Suprapubic skin (tissue), 4 donors: Measurements from ENCODE around the gene NR2F2.

Experiments
- CTCF ChIP-seq, 2 donors: fragments of 200-600 bp in 1 of 2; fragments of 450-650 bp in 1 of 2; sonication (generic) in 1 of 2; IDR thresholded peaks; one replicate each; pipeline ENCODE4 v1.5.1; 2016 to 2019; ENCODE audit warnings: antibody characterized with exemption in 2 of 2, mild to moderate bottlenecking in 1 of 2, moderate library complexity in 1 of 2
- POLR2A ChIP-seq, 2 donors: fragments of 450-650 bp; IDR thresholded peaks; one replicate each; pipeline ENCODE4 v1.6.1; 2017; ENCODE audit warnings: antibody characterized with exemption in 2 of 2, mild to moderate bottlenecking in 2 of 2, moderate library complexity in 2 of 2
- POLR2AphosphoS5 ChIP-seq, 3 donors: sonication (generic); formaldehyde crosslinking; IDR thresholded peaks; one replicate each; pipeline ENCODE4 v1.6.1; 2017; ENCODE audit warnings: antibody characterized with exemption in 3 of 3

- peak in 1 of 2 donors; percentile 71 for TF ChIP-seq POLR2A (IDR thresholded peaks at IDR 0.05)
- no peak for TF ChIP-seq CTCF (IDR thresholded peaks at IDR 0.05)
- no peak for TF ChIP-seq POLR2AphosphoS5 (IDR thresholded peaks at IDR 0.05)
Measured at GRCh38 chr15:96330450-96331143, at the start of gene NR2F2.
